ENCODE results near the gene CIZ1.

CIZ1 gene

DNA sequence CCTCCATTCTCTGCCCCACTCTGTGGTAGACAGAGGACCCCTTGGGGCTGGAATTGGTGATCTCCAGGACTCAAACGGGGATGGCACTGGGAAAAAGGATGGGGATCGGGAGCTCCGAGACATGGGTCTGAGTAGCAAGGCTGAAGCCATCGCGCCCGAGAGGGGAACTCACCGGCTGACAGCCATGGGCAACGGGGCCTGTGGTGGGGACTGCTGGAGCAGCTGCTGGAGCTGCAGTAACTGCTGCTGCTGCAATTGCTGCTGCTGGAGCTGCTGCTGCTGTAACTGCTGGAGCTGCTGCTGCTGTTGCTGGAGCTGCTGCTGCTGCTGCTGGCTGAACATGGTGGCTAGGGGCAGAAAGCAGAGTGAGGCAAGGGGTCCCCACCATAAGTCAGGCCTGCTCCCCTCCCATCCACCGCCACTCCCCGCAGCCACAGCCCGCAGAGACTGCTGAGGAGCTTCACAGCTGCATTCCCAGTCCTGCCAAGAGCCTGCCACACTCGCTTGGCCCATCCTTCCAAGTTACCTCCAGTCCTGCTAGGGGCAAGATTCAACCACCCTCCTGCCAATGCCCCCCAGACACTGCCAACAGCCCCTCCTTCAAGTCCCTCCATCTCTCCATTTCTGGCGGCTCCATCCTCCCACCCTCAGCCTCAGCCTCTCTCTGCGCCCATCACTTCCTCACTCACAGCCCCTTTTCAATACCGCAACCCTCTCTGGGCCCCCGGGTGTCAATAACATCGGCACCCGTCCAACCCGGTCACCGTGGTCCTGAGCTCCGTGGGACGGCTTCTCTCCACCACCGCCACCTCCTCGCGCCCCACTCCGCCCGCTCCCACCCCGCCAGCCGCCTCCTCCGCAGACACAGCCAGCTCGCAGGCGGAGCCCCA, 611 bp downstream of the CIZ1 start:
- peak overlapping the region; percentile 80 to 98 for H3K18ac ChIP-seq (ENCODE audit: low read depth in 1 of 2, low read length in 2 of 2)
- peak overlapping the region in 1 of 2 experiments; percentile 89 for H3K23ac ChIP-seq (ENCODE audit: low read length in 2 of 2)
- no peak overlapping the region for H2AK5ac ChIP-seq (ENCODE audit: low read length, severe bottlenecking)
- H2BK15ac ChIP-seq (ENCODE audit: low read depth, poor library complexity, severe bottlenecking): no peak overlapping the region
- H3K27ac ChIP-seq (ENCODE audit: low read length, poor library complexity, severe bottlenecking): no peak overlapping the region
- peak overlapping the region; percentile 69 for H3K4me2 ChIP-seq (ENCODE audit: low read length, poor library complexity, severe bottlenecking)
- peak overlapping the region in 1 of 2 experiments; percentile 96 for H3K14ac ChIP-seq (ENCODE audit: low read length in 2 of 2)
- WGBS: 27% methylated on average over 32 of the region's 32 CpGs
- H2BK12ac ChIP-seq (ENCODE audit: low read length in 2 of 2): peak overlapping the region in 1 of 2 experiments; percentile 78
- H4K8ac ChIP-seq (ENCODE audit: low read length): peak overlapping the region; percentile 94
- DNase-seq: peak; percentile 29
- peaks cover 22% of the 10 kb centered on the region for H3K79me1 ChIP-seq (replicated peaks; ENCODE audit: low read length, poor library complexity, severe bottlenecking)
- H3K4me1 ChIP-seq (ENCODE audit: control insufficient read depth, insufficient read depth, low read depth, low read length): peaks cover 21% of the 10 kb centered on the region
- peak overlapping the region; percentile 88 to 97 for H3K4me3 ChIP-seq (ENCODE audit: insufficient read depth in 1 of 2, low read depth in 1 of 2, low read length in 2 of 2)
- H2AFZ ChIP-seq (ENCODE audit: low read depth, low read length): peak overlapping the region; percentile 95
- peak overlapping the region; percentile 62 to 93 for H3K4ac ChIP-seq (ENCODE audit: low read depth in 1 of 2, low read length in 2 of 2)
- H3K27me3 ChIP-seq (ENCODE audit: control insufficient read depth in 1 of 2, insufficient read depth in 1 of 2, low read length in 2 of 2): no peaks in the 10 kb centered on the region
- no peak overlapping the region for H2BK5ac ChIP-seq (ENCODE audit: low read depth, low read length, poor library complexity, severe bottlenecking)
- H4K91ac ChIP-seq (ENCODE audit: low read length): peak overlapping the region; percentile 86
- H3K9me3 ChIP-seq (ENCODE audit: control insufficient read depth, low read length): no peaks in the 10 kb centered on the region
- H2BK120ac ChIP-seq (ENCODE audit: low read depth, low read length): peak overlapping the region; percentile 64
- H3K9ac ChIP-seq (ENCODE audit: low read length): peak overlapping the region; percentile 96
- peaks cover 34 to 39% of the 10 kb centered on the region in 2 experiments for H3K36me3 ChIP-seq (ENCODE audit: control insufficient read depth in 1 of 2, insufficient read depth in 2 of 2, low read depth in 1 of 2, low read length in 2 of 2)

DNA sequence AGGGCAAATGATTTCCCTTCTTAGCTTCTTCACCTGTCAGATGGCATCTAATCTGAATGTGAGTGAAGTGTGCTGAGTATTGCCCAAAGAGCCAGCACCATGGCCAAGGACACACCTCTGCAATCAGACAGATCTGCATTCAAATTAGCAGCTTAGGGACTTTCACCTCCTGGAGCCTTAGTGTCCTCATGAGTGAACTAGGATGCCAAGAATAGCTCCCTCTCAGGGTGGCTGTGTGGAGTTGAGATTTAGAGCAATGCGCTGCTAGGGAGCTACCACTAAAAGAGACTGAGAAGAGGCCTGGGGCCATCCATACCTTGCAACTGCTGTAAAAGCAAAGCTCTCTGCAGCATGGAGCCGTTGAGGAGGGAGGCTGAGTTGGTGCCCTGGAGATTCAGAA, 1.4 kb downstream of the CIZ1 start:
- H4K91ac ChIP-seq (ENCODE audit: low read length): no peak overlapping the region
- no peak overlapping the region for H3K4me2 ChIP-seq (ENCODE audit: low read length, poor library complexity, severe bottlenecking)
- H3K27ac ChIP-seq (ENCODE audit: low read length, poor library complexity, severe bottlenecking): no peak overlapping the region
- H3K9me3 ChIP-seq (ENCODE audit: control insufficient read depth, low read length): no peaks in the 10 kb centered on the region
- H2BK120ac ChIP-seq (ENCODE audit: low read depth, low read length): no peak overlapping the region
- no peak overlapping the region for H2AFZ ChIP-seq (ENCODE audit: low read depth, low read length)
- peak overlapping the region; percentile 96 for H3K9ac ChIP-seq (ENCODE audit: low read length)
- no peak overlapping the region for H3K4ac ChIP-seq (ENCODE audit: low read depth in 1 of 2, low read length in 2 of 2)
- H3K27me3 ChIP-seq (ENCODE audit: control insufficient read depth in 1 of 2, insufficient read depth in 1 of 2, low read length in 2 of 2): no peaks in the 10 kb centered on the region
- DNase-seq: no peak
- H3K18ac ChIP-seq (ENCODE audit: low read depth in 1 of 2, low read length in 2 of 2): no peak overlapping the region
- peaks cover 40 to 46% of the 10 kb centered on the region in 2 experiments for H3K36me3 ChIP-seq (ENCODE audit: control insufficient read depth in 1 of 2, insufficient read depth in 2 of 2, low read depth in 1 of 2, low read length in 2 of 2)
- H3K23ac ChIP-seq (ENCODE audit: low read length in 2 of 2): no peak overlapping the region
- H2AK5ac ChIP-seq (ENCODE audit: low read length, severe bottlenecking): no peak overlapping the region
- peak overlapping the region in 1 of 2 experiments; percentile 97 for H3K4me3 ChIP-seq (ENCODE audit: insufficient read depth in 1 of 2, low read depth in 1 of 2, low read length in 2 of 2)
- H4K8ac ChIP-seq (ENCODE audit: low read length): no peak overlapping the region
- 89% methylated on average over 2 of the region's 2 CpGs for WGBS
- no peak overlapping the region for H2BK12ac ChIP-seq (ENCODE audit: low read length in 2 of 2)
- H3K79me1 ChIP-seq (replicated peaks; ENCODE audit: low read length, poor library complexity, severe bottlenecking): peaks cover 27% of the 10 kb centered on the region
- H3K4me1 ChIP-seq (ENCODE audit: control insufficient read depth, insufficient read depth, low read depth, low read length): peaks cover 22% of the 10 kb centered on the region
- H2BK5ac ChIP-seq (ENCODE audit: low read depth, low read length, poor library complexity, severe bottlenecking): no peak overlapping the region
- H2BK15ac ChIP-seq (ENCODE audit: low read depth, poor library complexity, severe bottlenecking): no peak overlapping the region
- no peak overlapping the region for H3K14ac ChIP-seq (ENCODE audit: low read length in 2 of 2)

- Histone ChIP-seq H3K9ac (ENCODE audit: low read length) (peak overlapping the region; percentile 37), H2BK120ac (ENCODE audit: low read depth, low read length) (no peak overlapping the region), H2BK12ac (ENCODE audit: low read length in 2 of 2) (no peak overlapping the region), H3K4me1 (ENCODE audit: control insufficient read depth, insufficient read depth, low read depth, low read length) (peaks cover 25% of the 10 kb centered on the region), H3K9me3 (ENCODE audit: control insufficient read depth, low read length) (no peaks in the 10 kb centered on the region), H3K79me1 (replicated peaks; ENCODE audit: low read length, poor library complexity, severe bottlenecking) (peaks cover 27% of the 10 kb centered on the region), H3K23ac (ENCODE audit: low read length in 2 of 2) (no peak overlapping the region), H3K14ac (ENCODE audit: low read length in 2 of 2) (no peak overlapping the region), H4K91ac (ENCODE audit: low read length) (no peak overlapping the region), H2AK5ac (ENCODE audit: low read length, severe bottlenecking) (no peak overlapping the region), H3K36me3 (ENCODE audit: control insufficient read depth in 1 of 2, insufficient read depth in 2 of 2, low read depth in 1 of 2, low read length in 2 of 2) (peaks cover 47 to 63% of the 10 kb centered on the region in 2 experiments), H2BK15ac (ENCODE audit: low read depth, poor library complexity, severe bottlenecking) (no peak overlapping the region), H3K18ac (ENCODE audit: low read depth in 1 of 2, low read length in 2 of 2) (no peak overlapping the region), H2AFZ (ENCODE audit: low read depth, low read length) (no peak overlapping the region), H4K8ac (ENCODE audit: low read length) (no peak overlapping the region), H3K27me3 (ENCODE audit: control insufficient read depth in 1 of 2, insufficient read depth in 1 of 2, low read length in 2 of 2) (no peaks in the 10 kb centered on the region), H2BK5ac (ENCODE audit: low read depth, low read length, poor library complexity, severe bottlenecking) (no peak overlapping the region), H3K4me2 (ENCODE audit: low read length, poor library complexity, severe bottlenecking) (no peak overlapping the region), H3K4me3 (ENCODE audit: insufficient read depth in 1 of 2, low read depth in 1 of 2, low read length in 2 of 2) (no peak overlapping the region), H3K4ac (ENCODE audit: low read depth in 1 of 2, low read length in 2 of 2) (no peak overlapping the region), H3K27ac (ENCODE audit: low read length, poor library complexity, severe bottlenecking) (no peak overlapping the region)
- 100% methylated on average over 1 of the region's 1 CpG for WGBS
- no peak for DNase-seq
Observed at GRCh38 chr9:128188209-128188608, 3.2 kb downstream of the CIZ1 start.

DNA sequence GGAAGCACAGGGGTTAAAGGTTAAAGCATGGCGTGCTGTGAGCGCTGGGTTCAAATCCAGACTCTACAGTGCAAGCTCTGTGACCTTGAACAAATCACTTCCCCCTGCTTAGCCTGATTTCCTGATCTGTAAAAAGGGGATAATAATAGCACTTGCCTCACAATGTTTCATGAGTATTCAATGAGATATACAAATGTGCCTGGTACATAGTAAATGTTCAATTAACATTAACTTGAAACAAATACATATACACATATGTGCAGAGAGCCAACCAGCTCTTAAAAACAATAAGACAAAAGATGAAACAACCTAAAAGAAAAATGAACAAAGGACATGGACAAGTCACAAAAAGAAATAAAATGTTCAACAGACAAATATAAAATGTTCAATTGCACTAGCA, 4.0 kb downstream of the CIZ1 start:
- peaks cover 24% of the 10 kb centered on the region for H3K79me1 ChIP-seq (replicated peaks; ENCODE audit: low read length, poor library complexity, severe bottlenecking)
- WGBS: 95% methylated on average over 2 of the region's 2 CpGs
- no peak overlapping the region for H3K4me3 ChIP-seq (ENCODE audit: insufficient read depth in 1 of 2, low read depth in 1 of 2, low read length in 2 of 2)
- H2BK120ac ChIP-seq (ENCODE audit: low read depth, low read length): no peak overlapping the region
- no peak overlapping the region for H3K4ac ChIP-seq (ENCODE audit: low read depth in 1 of 2, low read length in 2 of 2)
- H2AK5ac ChIP-seq (ENCODE audit: low read length, severe bottlenecking): no peak overlapping the region
- no peak overlapping the region for H2BK5ac ChIP-seq (ENCODE audit: low read depth, low read length, poor library complexity, severe bottlenecking)
- H3K4me1 ChIP-seq (ENCODE audit: control insufficient read depth, insufficient read depth, low read depth, low read length): peaks cover 26% of the 10 kb centered on the region
- no peak overlapping the region for H4K91ac ChIP-seq (ENCODE audit: low read length)
- H3K4me2 ChIP-seq (ENCODE audit: low read length, poor library complexity, severe bottlenecking): no peak overlapping the region
- H3K9me3 ChIP-seq (ENCODE audit: control insufficient read depth, low read length): no peaks in the 10 kb centered on the region
- no peak overlapping the region for H3K9ac ChIP-seq (ENCODE audit: low read length)
- H3K27ac ChIP-seq (ENCODE audit: low read length, poor library complexity, severe bottlenecking): no peak overlapping the region
- DNase-seq: no peak
- no peak overlapping the region for H3K14ac ChIP-seq (ENCODE audit: low read length in 2 of 2)
- peaks cover 48 to 71% of the 10 kb centered on the region in 2 experiments for H3K36me3 ChIP-seq (ENCODE audit: control insufficient read depth in 1 of 2, insufficient read depth in 2 of 2, low read depth in 1 of 2, low read length in 2 of 2)
- no peak overlapping the region for H2AFZ ChIP-seq (ENCODE audit: low read depth, low read length)
- H3K18ac ChIP-seq (ENCODE audit: low read depth in 1 of 2, low read length in 2 of 2): no peak overlapping the region
- no peak overlapping the region for H2BK12ac ChIP-seq (ENCODE audit: low read length in 2 of 2)
- no peak overlapping the region for H3K23ac ChIP-seq (ENCODE audit: low read length in 2 of 2)
- H2BK15ac ChIP-seq (ENCODE audit: low read depth, poor library complexity, severe bottlenecking): no peak overlapping the region
- H4K8ac ChIP-seq (ENCODE audit: low read length): no peak overlapping the region
- H3K27me3 ChIP-seq (ENCODE audit: control insufficient read depth in 1 of 2, insufficient read depth in 1 of 2, low read length in 2 of 2): no peaks in the 10 kb centered on the region
